Spleen (tissue), 11 donors: ENCODE data around the gene MFAP2. TPM values are rescaled to one million over a fixed set of nuclear protein-coding genes. Genes with fewer than 3 reads are reported as not detected.

Source experiments
- DNase-seq: peaks from one replicate; pipeline ENCODE4 v3.0.0-alpha.2; 2020
- H3K27ac ChIP-seq, 8 donors: fragments of 200-600 bp; sonication (generic) in 7 of 8; 1 replicate in 4 of 8; 2 replicates in 4 of 8; pipeline versions ENCODE4 v1.5.0 to v1.8.0; 2016 to 2021; ENCODE audit warnings: inconsistent platforms in 4 of 8, mild to moderate bottlenecking in 4 of 8, moderate library complexity in 1 of 8
- H3K27me3 ChIP-seq, 7 donors: fragments of 200-600 bp; sonication (generic) in 6 of 7; replicated peaks in 1 of 7; 1 replicate in 4 of 7; 2 replicates in 3 of 7; pipeline versions ENCODE4 v1.5.0 to v1.8.0; 2016 to 2021; ENCODE audit warnings: inconsistent platforms in 3 of 7, mild to moderate bottlenecking in 1 of 7
- H3K36me3 ChIP-seq, 6 donors: fragments of 200-600 bp; sonication (generic) in 5 of 6; 1 replicate in 4 of 6; 2 replicates in 2 of 6; pipeline versions ENCODE4 v1.5.0 to v1.8.0; 2016 to 2021; ENCODE audit warnings: inconsistent platforms in 2 of 6
- H3K4me1 ChIP-seq, 6 donors: fragments of 200-600 bp; sonication (generic) in 5 of 6; 1 replicate in 3 of 6; 2 replicates in 3 of 6; pipeline versions ENCODE4 v1.5.0 to v1.8.0; 2016 to 2021; ENCODE audit warnings: inconsistent platforms in 3 of 6
- H3K4me3 ChIP-seq, 8 donors: fragments of 200-600 bp; sonication (generic) in 7 of 8; 1 replicate in 4 of 8; 2 replicates in 4 of 8; pipeline versions ENCODE4 v1.5.0 to v1.8.0; 2016 to 2021; ENCODE audit warnings: inconsistent platforms in 4 of 8, mild to moderate bottlenecking in 4 of 8, moderate library complexity in 2 of 8
- H3K9me3 ChIP-seq, 8 donors: fragments of 200-600 bp; sonication (generic) in 7 of 8; 1 replicate in 4 of 8; 2 replicates in 4 of 8; pipeline versions ENCODE4 v1.5.0 to v1.8.0; 2016 to 2021; ENCODE audit warnings: inconsistent platforms in 4 of 8
- CTCF ChIP-seq, 11 experiments: fragments of 200-600 bp in 7 of 11; fragments of 450-650 bp in 4 of 11; sonication (generic) in 4 of 11; IDR thresholded peaks in 8 of 11; conservative IDR thresholded peaks in 3 of 11; 1 replicate in 7 of 11; 2 replicates in 4 of 11; pipeline versions ENCODE4 v1.4.0 to v1.8.0; 2016 to 2021; ENCODE audit warnings: antibody characterized with exemption in 11 of 11, inconsistent platforms in 4 of 11, mild to moderate bottlenecking in 1 of 11
- POLR2A ChIP-seq, 3 donors: fragments of 450-650 bp; IDR thresholded peaks; one replicate each; pipeline ENCODE4 v1.5.1; 2017; ENCODE audit warnings: antibody characterized with exemption in 3 of 3, mild to moderate bottlenecking in 1 of 3
- POLR2AphosphoS5 ChIP-seq, 3 donors: sonication (generic); formaldehyde crosslinking; IDR thresholded peaks; one replicate each; pipeline ENCODE4 v1.5.1; 2017; ENCODE audit warnings: antibody characterized with exemption in 3 of 3
- WGBS, 5 donors: extraction: QIAGEN DNeasy Blood & Tissue Kit in 3 of 5; methylation state at CpG; one replicate each; pipeline versions ENCODE4 v1.1.5 to v1.1.7; 2013 to 2018; 5-methylcytosine and 5-hydroxymethylcytosine counted together
- intact Hi-C: fragments of 100-400 bp; cut with DNase I; formaldehyde crosslinking; loops from one replicate; pipeline ENCODE4 v1.15.0; 2023; ENCODE audit warnings: low total_unique reads
- polyA plus RNA-seq, 3 donors: library from polyadenylated mRNA; stranded (reverse); fragments of 200-250 nt; gene quantifications; one replicate each; pipeline ENCODE4 v1.2.1, GENCODE V29; 2013
- total RNA-seq, 7 donors: library from RNA; depleted of rRNA in 3 of 7; stranded (reverse); fragments of >200 nt in 3 of 7; fragmentation: NEBNext Ultra II Directional in 4 of 7; extraction: Animal tissue kit (Norgen Biotek cat#: 25700) in 4 of 7; gene quantifications; one replicate each; pipeline versions ENCODE4 v1.1.0 to v1.2.1, GENCODE V29; 2016 to 2021
- donor health status: healthy with polysubstance abuse.
- donor health status: DM: no; HTN: no; CAD: no; lungs with moderate emphysema.
- donor health status: DM: no; HTN: no; CAD: no.
- donor health status: Bipolar disorder and iron deficiency.
- donor health status: healthy.
- donor health status: DM: no; HTN: no; CAD: no.
- donor health status: DM: yes; HTN: yes; CAD: no.

The MFAP2 gene
- total and polyA plus RNA-seq, 10 donors, result 0.77 to 3.9 (median 1.2) TPM; not detected in 3

- TF ChIP-seq POLR2AphosphoS5 (IDR thresholded peaks at IDR 0.05) (no peak), CTCF (IDR thresholded peaks at IDR 0.05 in 8 of 11, conservative IDR thresholded peaks at IDR 0.05 in 3 of 11) (no peak), POLR2A (IDR thresholded peaks at IDR 0.05) (no peak)
- peak overlapping the region; percentile 29 to 88 (median 70) for H3K27ac ChIP-seq
- H3K9me3 ChIP-seq, result no peaks in the 10 kb centered on the region
- peaks cover 0 to 13% (median 2%) of the 10 kb centered on the region in 6 donors for H3K36me3 ChIP-seq
- intact Hi-C loops, result no loop called here
- WGBS, 5 donors, result 0 to 2% (median 0%) methylated on average over 15 of the region's 15 CpGs
- H3K4me1 ChIP-seq, result peaks cover 24 to 79% (median 60%) of the 10 kb centered on the region in 6 donors
- no peak for DNase-seq
- H3K27me3 ChIP-seq, result no peaks in the 10 kb centered on the region
- peak overlapping the region; percentile 75 to 97 (median 92) for H3K4me3 ChIP-seq
Measured at GRCh38 chr1:17011092-17011438, 30.6 kb upstream of the MFAP2 start.

- intact Hi-C loops, result no loop called here
- Histone ChIP-seq H3K27me3 (no peaks in the 10 kb centered on the region), H3K4me3 (peak overlapping the region in 3 of 8 donors; percentile 75 to 97 (median 92)), H3K27ac (peak overlapping the region in 6 of 8 donors; percentile 62 to 88 (median 76)), H3K36me3 (peaks cover 0 to 26% (median 16%) of the 10 kb centered on the region in 6 donors), H3K9me3 (no peaks in the 10 kb centered on the region), H3K4me1 (peaks cover 24 to 65% (median 55%) of the 10 kb centered on the region in 6 donors)
- peak; percentile 76 for DNase-seq
- TF ChIP-seq POLR2A (IDR thresholded peaks at IDR 0.05) (no peak), POLR2AphosphoS5 (IDR thresholded peaks at IDR 0.05) (peak in 1 of 3 donors; percentile 54)
- WGBS, 5 donors, result 10 to 22% (median 17%) methylated on average over 4 of the region's 4 CpGs
Measured at GRCh38 chr1:17009706-17010105, 29.3 kb upstream of the MFAP2 start.

GRCh38 chr1:17008208-17008855 is 27.9 kb upstream of the MFAP2 start:
- H3K27me3 ChIP-seq, result no peaks in the 10 kb centered on the region
- H3K27ac ChIP-seq, result no peak overlapping the region
- WGBS, 5 donors, result 89 to 95% (median 92%) methylated on average over 15 of the region's 15 CpGs
- intact Hi-C loops, result no loop called here
- H3K9me3 ChIP-seq, result no peaks in the 10 kb centered on the region
- H3K4me3 ChIP-seq, result no peak overlapping the region
- H3K36me3 ChIP-seq, result peaks cover 0 to 40% (median 29%) of the 10 kb centered on the region in 6 donors
- DNase-seq, result no peak
- H3K4me1 ChIP-seq, result peaks cover 24 to 52% (median 44%) of the 10 kb centered on the region in 6 donors
- TF ChIP-seq POLR2A (IDR thresholded peaks at IDR 0.05), result no peak
- no peak for TF ChIP-seq POLR2AphosphoS5 (IDR thresholded peaks at IDR 0.05)
- no peak for TF ChIP-seq CTCF (IDR thresholded peaks at IDR 0.05 in 8 of 11, conservative IDR thresholded peaks at IDR 0.05 in 3 of 11)

- H3K27me3 ChIP-seq, result no peaks in the 10 kb centered on the region
- H3K9me3 ChIP-seq, result no peaks in the 10 kb centered on the region
- H3K27ac ChIP-seq, result no peak overlapping the region
- no peak overlapping the region for H3K4me3 ChIP-seq
- intact Hi-C loops, result no loop called here
- 89 to 97% (median 95%) methylated on average over 7 to 8 of the region's 8 CpGs for WGBS, 5 donors
- peaks cover 0 to 52% (median 40%) of the 10 kb centered on the region in 6 donors for H3K36me3 ChIP-seq
- DNase-seq, result no peak
- TF ChIP-seq CTCF (IDR thresholded peaks at IDR 0.05 in 8 of 11, conservative IDR thresholded peaks at IDR 0.05 in 3 of 11), result no peak
- no peak for TF ChIP-seq POLR2A (IDR thresholded peaks at IDR 0.05)
- TF ChIP-seq POLR2AphosphoS5 (IDR thresholded peaks at IDR 0.05), result no peak
- peaks cover 22 to 40% (median 32%) of the 10 kb centered on the region in 6 donors for H3K4me1 ChIP-seq
Measured at GRCh38 chr1:17007121-17007520, 26.7 kb upstream of the MFAP2 start.
